Measurements from ENCODE around the gene ETNPPL.

ETNPPL gene

DNA sequence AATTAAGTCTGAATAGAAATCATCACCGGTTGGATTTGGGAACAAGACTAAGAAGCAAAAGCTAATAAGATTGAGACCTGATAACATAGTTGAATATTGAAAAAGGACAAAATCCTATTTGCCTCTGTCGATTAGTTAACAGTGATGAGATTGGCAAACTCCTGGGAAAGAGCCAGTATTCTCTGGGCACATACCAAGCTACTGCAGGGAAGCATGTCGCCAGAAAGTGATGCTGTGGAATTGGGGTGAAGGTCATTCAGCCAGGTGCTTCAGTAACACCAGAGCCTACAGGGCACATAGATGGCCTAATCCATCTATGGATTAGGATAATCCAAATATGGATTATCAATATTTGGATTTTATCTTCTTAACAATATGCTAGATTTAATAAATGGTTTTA, 68.4 kb downstream of the ETNPPL start:
- DNase-seq = no peak

DNA sequence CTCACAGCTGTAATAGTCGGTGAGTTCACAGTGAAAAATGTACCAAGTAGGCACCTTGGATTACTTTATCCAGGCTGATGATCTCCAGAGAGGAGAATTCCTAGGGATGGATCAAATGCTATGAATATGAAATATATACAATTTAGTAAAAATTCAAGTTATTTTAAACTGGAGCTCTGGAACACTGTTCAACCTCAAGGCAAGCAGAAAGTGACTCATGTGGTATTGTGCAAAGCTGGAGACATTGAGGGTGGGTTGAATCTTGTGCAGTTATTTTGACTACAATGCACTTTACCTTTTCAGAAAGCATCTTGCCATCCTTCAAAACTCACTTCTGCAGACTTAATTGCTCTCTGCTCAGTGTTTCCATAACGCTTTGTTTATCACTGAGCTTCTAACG, 69.0 kb downstream of the ETNPPL start:
- DNase-seq = no peak

DNA sequence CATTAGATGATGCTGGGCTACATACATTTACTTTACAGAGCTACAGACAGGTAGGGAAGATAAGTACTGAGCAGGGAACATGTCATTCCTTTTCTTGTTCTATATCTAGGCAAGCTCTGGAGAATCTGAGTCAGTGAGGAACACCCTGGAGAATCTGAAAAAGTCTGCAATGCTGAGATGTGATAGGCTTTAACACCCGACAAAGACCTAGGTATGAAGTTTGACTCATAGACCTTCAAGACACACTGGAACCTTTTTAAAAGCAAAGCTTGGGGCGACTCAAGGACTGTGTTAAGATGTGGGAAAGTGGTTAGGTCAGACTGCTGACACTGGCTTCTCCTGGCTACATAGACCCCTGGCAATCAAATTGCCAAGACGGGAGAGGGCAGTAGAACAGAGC, 69.6 kb downstream of the ETNPPL start:
- no peak for DNase-seq
